ENCODE results near the gene COX7A2L.

- TF ChIP-seq CTCF (IDR thresholded peaks at IDR 0.05) (no peak), POLR2A (IDR thresholded peaks at IDR 0.05) (no peak)
Measured at GRCh38 chr2:42404676-42405075, 43.7 kb upstream of the COX7A2L start.

All from ovary (tissue), 3 donors.